Nephron (organoid): ENCODE data around the gene TMEM256.
A peak's percentile ranks its signal among the peaks of the same experiment; 100 is the strongest.

Experiments
- H3K27ac Mint-ChIP-seq, 3 experiments: 2 replicates each; pipeline ENCODE4 v1.8.0; 2020; ENCODE audit warnings: mixed read lengths in 3 of 3, mild to moderate bottlenecking in 2 of 3, moderate library complexity in 1 of 3
- H3K27me3 Mint-ChIP-seq: 2 replicates; pipeline ENCODE4 v1.8.0; 2021; ENCODE audit warnings: low read depth, mild to moderate bottlenecking, moderate library complexity, mixed read lengths
- H3K36me3 Mint-ChIP-seq: 2 replicates; pipeline ENCODE4 v1.8.0; 2020; ENCODE audit warnings: low read depth, mixed read lengths
- H3K4me1 Mint-ChIP-seq: 2 replicates; pipeline ENCODE4 v1.8.0; 2020; ENCODE audit warnings: mixed read lengths
- H3K4me3 Mint-ChIP-seq, 3 experiments: 2 replicates each; pipeline ENCODE4 v1.8.0; 2020; ENCODE audit warnings: mild to moderate bottlenecking in 3 of 3, mixed read lengths in 3 of 3, moderate library complexity in 2 of 3
- H3K9me3 Mint-ChIP-seq: 2 replicates; pipeline ENCODE4 v1.8.0; 2020; ENCODE audit warnings: mixed read lengths
- TF ChIP-seq, protein P1 (sequence below), 3 experiments: fragments of 200-600 bp; sonication (generic); IDR thresholded peaks; one replicate each; pipeline ENCODE4 v1.5.0; 2021; ENCODE audit warnings: antibody characterized with exemption in 3 of 3; ENCODE audit not compliant: unreplicated experiment in 3 of 3

TMEM256 gene

DNA sequence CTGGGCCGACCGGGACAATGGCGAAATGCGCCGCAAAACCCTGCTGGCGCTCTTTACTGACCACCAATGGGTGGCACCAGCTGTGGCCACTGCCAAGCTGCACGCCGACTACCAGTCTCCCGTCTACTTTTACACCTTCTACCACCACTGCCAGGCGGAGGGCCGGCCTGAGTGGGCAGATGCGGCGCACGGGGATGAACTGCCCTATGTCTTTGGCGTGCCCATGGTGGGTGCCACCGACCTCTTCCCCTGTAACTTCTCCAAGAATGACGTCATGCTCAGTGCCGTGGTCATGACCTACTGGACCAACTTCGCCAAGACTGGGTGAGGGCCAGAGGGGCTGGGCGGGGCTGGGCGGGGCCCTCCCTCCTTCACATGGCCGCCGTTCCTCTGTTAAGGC is 11.9 kb upstream of the TMEM256 start:
- Mint-ChIP-seq H3K27ac (no peak overlapping the region), H3K4me3 (no peak overlapping the region), H3K9me3 (no peaks in the 10 kb centered on the region), H3K27me3 (no peaks in the 10 kb centered on the region), H3K36me3 (peaks cover 19% of the 10 kb centered on the region), H3K4me1 (no peaks in the 10 kb centered on the region)
- TF ChIP-seq, protein P1, sequence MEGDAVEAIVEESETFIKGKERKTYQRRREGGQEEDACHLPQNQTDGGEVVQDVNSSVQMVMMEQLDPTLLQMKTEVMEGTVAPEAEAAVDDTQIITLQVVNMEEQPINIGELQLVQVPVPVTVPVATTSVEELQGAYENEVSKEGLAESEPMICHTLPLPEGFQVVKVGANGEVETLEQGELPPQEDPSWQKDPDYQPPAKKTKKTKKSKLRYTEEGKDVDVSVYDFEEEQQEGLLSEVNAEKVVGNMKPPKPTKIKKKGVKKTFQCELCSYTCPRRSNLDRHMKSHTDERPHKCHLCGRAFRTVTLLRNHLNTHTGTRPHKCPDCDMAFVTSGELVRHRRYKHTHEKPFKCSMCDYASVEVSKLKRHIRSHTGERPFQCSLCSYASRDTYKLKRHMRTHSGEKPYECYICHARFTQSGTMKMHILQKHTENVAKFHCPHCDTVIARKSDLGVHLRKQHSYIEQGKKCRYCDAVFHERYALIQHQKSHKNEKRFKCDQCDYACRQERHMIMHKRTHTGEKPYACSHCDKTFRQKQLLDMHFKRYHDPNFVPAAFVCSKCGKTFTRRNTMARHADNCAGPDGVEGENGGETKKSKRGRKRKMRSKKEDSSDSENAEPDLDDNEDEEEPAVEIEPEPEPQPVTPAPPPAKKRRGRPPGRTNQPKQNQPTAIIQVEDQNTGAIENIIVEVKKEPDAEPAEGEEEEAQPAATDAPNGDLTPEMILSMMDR (IDR thresholded peaks at IDR 0.05; ENCODE audit: unreplicated experiment in 3 of 3): no peak

DNA sequence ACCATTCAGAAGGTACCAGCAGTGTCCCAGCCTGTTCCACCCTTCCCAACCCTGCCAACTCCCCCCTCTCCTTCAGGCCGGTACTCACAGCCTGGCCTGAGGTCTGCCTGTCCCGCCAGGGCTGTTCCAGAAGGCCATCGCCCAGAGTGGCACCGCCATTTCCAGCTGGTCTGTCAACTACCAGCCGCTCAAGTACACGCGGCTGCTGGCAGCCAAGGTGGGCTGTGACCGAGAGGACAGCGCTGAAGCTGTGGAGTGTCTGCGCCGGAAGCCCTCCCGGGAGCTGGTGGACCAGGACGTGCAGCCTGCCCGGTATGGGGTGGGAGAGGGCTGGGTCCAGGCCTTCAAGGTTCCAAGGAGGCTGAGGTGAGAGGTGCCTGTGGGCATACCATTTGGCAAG is 10.9 kb upstream of the TMEM256 start:
- TF ChIP-seq, protein P1 (IDR thresholded peaks at IDR 0.05; ENCODE audit: unreplicated experiment in 3 of 3): no peak

DNA sequence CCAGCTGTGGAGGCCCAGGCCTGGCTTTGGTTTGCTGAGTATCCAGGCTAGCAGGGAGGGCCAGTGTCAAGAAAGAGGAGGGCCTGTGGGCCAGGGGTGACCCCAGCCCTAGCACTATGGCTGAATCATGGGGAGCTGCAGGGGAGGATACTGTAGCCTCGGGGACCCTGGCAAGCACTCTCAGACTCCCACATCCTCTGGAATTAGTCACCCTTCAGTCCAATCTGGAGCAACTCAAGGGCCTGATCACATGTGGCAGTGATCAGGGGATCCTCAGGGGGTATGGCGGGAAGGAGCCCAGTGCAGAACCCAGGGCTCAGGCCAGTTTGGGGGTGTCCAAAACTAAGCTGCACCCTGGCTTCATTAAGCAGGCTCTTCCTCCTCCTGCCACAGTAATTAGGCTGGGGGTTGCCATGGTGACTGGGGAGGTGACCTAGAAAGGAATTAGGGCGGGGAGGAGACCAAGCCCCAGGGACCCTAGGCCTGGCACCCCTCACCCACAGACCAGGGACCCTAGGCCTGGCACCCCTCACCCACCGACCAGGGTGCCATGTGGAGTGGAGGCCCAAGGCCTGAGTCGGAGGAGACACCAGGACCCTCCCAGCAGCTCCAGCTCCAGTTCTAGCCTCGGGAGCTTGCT is 9.6 kb upstream of the TMEM256 start:
- TF ChIP-seq, protein P1 (IDR thresholded peaks at IDR 0.05; ENCODE audit: unreplicated experiment in 3 of 3): no peak
- Mint-ChIP-seq H3K9me3 (no peaks in the 10 kb centered on the region), H3K4me3 (no peak overlapping the region), H3K4me1 (peaks cover 6% of the 10 kb centered on the region), H3K36me3 (peaks cover 38% of the 10 kb centered on the region), H3K27me3 (no peaks in the 10 kb centered on the region), H3K27ac (peak overlapping the region in 1 of 3 experiments; percentile 23)

More for the DNA sequence above, 10.9 kb upstream of the TMEM256 start:
- Mint-ChIP-seq H3K4me1 (no peaks in the 10 kb centered on the region), H3K36me3 (peaks cover 29% of the 10 kb centered on the region), H3K27ac (no peak overlapping the region), H3K27me3 (no peaks in the 10 kb centered on the region), H3K4me3 (no peak overlapping the region), H3K9me3 (no peaks in the 10 kb centered on the region)

- H3K36me3 Mint-ChIP-seq: peaks cover 35% of the 10 kb centered on the region
- H3K27ac Mint-ChIP-seq: no peak overlapping the region
- H3K27me3 Mint-ChIP-seq: peaks cover under 1% of the 10 kb centered on the region
- TF ChIP-seq, protein P1 (IDR thresholded peaks at IDR 0.05; ENCODE audit: unreplicated experiment in 3 of 3): no peak
- no peaks in the 10 kb centered on the region for H3K9me3 Mint-ChIP-seq
- no peak overlapping the region for H3K4me3 Mint-ChIP-seq
- peaks cover 6% of the 10 kb centered on the region for H3K4me1 Mint-ChIP-seq
Observed at GRCh38 chr17:7411427-7411750, 7.5 kb upstream of the TMEM256 start.

GRCh38 chr17:7410634-7411426 is 6.9 kb upstream of the TMEM256 start:
- H3K9me3 Mint-ChIP-seq: no peaks in the 10 kb centered on the region
- H3K27ac Mint-ChIP-seq: no peak overlapping the region
- no peak overlapping the region for H3K4me3 Mint-ChIP-seq
- H3K4me1 Mint-ChIP-seq: peaks cover 11% of the 10 kb centered on the region
- TF ChIP-seq, protein P1 (IDR thresholded peaks at IDR 0.05; ENCODE audit: unreplicated experiment in 3 of 3): no peak
- H3K27me3 Mint-ChIP-seq: peaks cover 6% of the 10 kb centered on the region
- H3K36me3 Mint-ChIP-seq: peaks cover 32% of the 10 kb centered on the region
